ENCODE measurements around the gene ACSS1.

The ACSS1 gene

DNA sequence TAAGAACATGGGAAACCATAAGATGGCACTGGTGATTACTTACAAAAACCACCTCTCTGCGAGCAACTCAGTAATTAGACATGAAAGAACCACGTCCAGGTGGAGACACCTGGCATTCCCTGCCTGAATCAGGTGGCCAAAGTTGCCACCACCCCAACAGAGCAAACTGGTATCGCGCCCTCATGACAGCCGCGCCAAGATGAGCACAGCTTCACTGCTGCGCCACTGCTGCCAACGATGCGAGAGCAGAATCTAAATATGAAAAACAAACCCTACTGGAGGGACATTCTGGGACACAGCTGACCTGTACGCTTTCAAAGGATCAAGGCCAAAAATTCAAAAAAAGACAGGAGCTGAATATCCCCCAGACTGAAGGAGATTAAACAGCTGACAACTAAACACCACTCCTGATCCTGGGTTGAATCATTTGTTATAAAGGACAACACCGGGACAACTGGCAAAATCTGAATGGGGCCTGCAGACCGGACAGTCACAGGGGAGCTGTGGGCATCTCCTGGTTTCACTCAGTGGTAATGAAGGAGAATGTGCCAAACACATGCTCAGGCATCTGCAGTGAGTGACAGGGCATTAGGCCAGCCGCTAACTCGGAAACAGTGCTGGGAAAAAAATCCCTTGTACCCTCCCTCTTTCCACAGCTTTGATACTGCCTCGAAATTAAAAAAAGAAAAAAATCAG lies 91.5 kb downstream of the ACSS1 start:
- no peak overlapping the region for H3K4me3 ChIP-seq (ENCODE audit: low read depth, low read length)
- no peak for DNase-seq (ENCODE audit: low read depth)

DNA sequence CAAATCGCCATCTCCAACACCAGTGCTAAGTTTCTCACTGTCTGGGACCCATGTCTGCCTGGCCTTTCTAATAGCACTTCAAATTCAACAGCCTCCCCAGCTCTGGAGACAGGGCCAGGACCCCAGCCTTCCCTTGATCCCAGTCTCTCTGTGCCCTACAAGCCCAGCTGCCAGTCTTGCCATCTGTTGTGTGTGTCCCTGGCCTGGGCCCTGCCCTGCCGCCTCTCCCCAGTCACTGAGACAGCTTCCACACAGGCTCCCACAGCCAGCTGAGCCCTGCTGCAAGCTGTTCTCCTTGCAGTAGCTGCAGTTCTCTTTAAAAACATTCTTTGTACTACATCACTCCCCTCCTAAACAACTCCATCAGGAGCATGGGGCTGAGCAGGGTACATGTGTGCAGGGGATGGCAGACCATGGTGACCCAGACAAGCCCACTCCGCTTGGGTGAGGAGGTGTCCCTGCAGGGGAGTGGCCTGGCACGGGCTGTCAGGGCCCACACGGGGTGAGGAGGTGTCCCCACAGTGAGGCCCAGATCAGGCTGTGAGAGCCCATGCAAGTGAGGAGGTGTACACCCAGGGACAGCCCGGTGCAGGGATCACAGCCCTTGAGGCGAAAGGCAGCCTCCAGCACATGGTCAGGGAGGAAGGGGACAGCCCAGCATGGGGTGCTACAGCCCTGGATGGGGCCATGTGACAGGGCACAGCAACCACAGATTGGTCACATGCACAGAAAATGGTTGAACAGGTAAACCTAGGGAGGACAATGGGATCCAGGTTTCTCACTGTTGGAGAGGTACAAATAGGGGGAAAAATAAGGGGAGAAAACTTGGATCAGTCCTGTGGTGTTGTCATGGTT lies 92.6 kb downstream of the ACSS1 start:
- no peak for DNase-seq (ENCODE audit: low read depth)
- H3K4me3 ChIP-seq (ENCODE audit: low read depth, low read length) = no peak overlapping the region

DNA sequence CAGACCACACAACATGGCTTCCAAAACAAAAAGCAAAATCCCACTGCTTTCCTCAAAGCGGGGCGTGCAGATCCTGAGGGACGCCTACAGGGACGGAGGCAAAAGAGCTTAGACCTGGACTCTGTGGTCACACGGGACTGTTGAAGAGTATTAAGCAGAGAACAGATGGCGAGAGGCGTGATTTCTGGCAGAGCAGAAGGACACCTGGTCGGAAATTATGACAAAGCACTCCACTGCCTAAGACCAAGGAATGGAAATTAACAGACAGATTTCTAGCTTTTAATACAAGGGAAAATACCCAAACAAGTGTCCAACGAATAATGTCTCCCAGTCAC lies 93.5 kb downstream of the ACSS1 start:
- DNase-seq (ENCODE audit: low read depth) = no peak
- H3K4me3 ChIP-seq (ENCODE audit: low read depth, low read length) = no peak overlapping the region

DNA sequence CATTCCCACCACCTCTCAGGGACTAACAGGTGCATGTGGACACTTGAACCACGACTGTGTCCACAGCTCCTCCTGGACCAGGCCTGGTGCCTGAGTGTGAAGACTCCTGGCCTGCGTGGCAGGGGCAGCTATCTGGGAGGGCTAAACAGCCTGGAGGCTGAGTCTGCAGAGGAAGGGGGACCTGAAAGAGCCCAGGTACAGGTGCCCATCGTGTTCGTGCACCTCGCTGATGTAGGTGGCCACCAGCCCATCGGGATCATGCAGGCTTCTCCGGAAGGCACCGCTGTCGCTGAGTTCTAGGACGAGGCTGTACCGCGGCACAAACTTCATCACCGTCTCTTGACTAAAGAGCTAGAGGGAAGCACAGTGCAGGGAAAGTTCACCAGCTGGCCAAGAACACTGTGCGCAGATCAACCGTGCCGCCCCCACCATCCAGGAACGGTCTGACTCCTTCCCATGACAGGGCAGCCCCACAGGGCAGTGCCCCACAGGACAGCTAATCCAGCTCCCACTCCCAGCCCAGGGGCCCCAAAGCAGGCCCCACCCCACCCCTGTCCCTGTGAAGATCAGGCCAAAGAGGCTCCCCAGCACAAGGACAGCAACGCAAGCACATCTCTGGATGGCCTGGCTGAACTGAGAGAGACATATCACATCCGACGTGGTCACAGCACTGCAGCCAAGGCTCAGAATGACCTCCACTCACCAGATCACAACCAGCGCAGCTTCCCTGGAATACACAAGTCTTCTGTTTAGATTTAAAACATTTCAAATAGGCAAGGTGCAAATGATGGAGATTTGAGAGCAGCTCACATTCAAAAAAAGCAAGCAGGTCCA lies 94.0 kb downstream of the ACSS1 start:
- no peak overlapping the region for H3K4me3 ChIP-seq (ENCODE audit: low read depth, low read length)
- no peak for DNase-seq (ENCODE audit: low read depth)

DNA sequence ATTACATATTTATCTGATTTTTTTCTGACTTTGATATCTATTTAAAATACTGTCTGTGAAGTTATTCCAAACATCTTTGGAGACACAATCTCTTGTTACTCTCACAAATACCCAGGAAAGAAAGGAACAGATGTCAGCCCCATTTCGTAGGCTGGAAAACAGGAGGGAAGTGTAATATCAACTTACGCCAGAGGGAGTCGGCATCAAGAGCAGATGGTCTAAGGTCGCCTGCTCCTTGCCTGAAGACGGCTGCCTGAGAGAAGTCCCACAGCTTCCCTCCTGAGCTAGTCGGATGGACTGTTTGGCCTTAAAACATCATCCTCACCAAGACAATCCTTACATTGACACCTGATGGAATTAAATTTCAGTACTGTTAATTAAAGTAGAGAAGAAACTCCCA lies 95.4 kb downstream of the ACSS1 start:
- H3K4me3 ChIP-seq (ENCODE audit: low read depth, low read length) = no peak overlapping the region
- DNase-seq (ENCODE audit: low read depth) = no peak

DNA sequence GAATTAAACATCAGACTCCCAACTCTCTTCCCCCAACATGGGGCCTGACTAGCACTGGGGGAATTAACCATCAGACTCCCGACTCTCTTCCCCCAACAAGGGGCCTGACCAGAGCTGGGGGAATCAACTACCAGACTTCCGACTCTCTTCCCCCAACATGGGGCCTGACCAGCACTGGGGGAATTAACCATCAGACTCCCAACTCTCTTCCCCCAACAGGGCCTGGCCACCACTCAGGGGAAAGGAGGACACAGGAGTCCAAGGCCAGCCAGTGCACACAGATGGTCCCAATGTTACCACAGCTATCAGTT lies 95.8 kb downstream of the ACSS1 start:
- no peak overlapping the region for H3K4me3 ChIP-seq (ENCODE audit: low read depth, low read length)
- DNase-seq (ENCODE audit: low read depth) = no peak

DNA sequence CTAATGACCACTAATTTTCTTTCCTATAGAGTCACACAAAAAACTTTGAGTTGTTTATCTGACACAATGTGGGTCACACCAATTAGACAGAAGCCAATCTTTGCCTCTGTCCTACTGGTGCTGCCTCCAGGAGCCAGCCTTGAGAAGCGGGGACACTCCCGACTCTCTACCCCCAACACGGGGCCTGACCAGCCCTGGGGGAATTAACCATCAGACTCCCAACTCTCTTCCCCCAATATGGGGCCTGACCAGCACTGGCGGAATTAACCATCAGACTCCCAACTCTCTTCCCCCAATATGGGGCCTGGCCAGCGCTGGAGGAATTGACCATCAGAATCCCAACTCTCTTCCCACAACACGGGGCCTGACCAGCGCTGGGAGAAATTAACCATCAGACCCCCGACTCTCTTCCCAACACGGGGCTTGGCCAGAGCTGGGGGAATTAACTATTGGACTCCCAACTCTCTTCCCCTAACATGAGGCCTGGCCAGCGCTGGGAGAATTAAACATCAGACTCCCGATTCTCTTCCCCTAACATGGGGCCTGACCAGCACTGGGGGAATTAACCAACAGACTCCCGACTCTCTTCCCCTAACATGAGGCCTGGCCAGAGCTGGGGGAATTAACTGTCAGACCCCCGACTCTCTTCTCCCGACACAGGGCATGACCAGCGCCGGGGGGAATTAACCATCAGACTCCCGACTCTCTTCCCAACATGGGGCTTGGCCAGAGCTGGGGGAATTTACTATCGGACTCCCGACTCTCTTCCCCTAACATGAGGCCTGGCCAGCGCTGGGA lies 96.4 kb downstream of the ACSS1 start:
- no peak for DNase-seq (ENCODE audit: low read depth)

DNA sequence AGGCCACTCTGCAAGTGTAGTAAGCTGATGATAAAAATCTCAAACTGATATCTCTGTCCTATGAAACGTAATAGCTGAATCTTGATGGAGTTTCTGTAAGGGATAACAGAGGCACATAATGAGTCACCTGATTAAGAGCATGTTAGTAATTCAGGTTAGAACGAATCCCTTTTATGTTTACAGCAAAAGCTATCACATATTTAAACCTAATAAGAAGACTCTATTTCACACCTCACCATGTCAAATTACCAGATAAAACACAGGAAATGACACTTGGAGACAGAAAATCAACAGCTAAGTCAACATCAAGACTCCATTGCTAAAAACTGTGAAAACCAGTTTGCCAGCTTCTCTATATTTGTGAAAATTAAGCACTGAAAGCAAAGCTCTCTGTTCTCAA lies 97.1 kb downstream of the ACSS1 start:
- DNase-seq (ENCODE audit: low read depth) = no peak
- no peak overlapping the region for H3K4me3 ChIP-seq (ENCODE audit: low read depth, low read length)

More for the DNA sequence above, 96.4 kb downstream of the ACSS1 start:
- no peak overlapping the region for H3K4me3 ChIP-seq (ENCODE audit: low read depth, low read length)

DNA sequence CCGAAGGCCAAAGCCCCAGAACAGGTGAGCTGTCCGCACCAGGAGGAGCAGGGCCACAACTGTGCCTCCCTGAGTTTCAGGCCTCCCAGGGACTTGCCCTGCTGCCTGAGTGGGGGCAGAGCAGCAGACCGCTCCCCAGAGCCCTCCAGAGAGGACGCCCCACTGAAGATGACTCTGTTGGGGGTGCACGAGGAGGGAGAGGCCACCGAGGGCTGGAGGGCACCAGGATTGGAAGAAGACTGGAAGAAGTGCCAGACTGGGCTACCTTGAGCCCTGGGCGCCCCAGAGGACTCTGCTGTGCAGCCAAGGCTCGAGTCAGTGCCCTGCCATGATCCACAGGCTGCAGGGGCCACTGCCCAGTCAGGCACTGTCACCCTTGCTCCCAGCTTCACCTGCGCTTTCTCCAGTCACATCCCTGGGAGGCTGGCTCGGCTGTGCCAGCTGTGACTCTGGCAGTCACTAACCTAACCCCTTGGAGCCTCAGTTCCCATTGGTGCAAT lies 97.6 kb downstream of the ACSS1 start:
- no peak for DNase-seq (ENCODE audit: low read depth)
- no peak overlapping the region for H3K4me3 ChIP-seq (ENCODE audit: low read depth, low read length)

DNA sequence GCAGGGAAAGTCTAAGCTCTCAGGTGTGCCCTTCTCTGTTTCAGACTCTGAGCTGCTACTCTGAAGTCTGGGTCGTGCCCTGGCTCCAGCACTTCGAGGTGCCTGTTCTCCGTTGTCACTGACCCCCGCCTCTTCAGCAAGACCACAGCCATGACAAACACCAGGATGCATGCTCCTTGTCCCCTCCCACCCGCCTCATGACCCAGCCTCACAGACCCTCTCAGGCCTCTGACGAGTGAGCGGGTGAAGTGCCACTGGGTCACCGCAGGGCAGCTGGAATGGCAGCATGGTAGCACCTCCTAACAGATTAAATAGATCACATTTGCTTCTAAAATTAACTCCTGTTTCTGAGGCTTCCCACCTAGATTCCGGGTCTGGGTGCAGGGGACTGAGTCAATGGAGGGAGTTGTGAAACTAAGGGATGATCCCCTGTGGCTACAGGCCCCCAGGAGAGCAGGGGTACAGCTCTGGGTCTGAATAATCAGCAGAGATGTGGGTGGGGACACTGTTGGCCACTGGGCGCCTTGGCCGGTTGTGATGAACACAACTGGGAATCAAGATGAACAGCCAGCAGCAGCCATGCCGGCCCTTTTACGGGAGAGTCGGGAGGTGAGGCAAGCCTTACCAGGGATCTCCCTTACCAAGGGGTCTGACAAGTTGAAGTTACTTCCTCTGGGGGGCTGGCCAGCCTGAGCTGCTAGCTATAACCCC lies 98.2 kb downstream of the ACSS1 start:
- no peak for DNase-seq (ENCODE audit: low read depth)
- H3K4me3 ChIP-seq (ENCODE audit: low read depth, low read length) = no peak overlapping the region

DNA sequence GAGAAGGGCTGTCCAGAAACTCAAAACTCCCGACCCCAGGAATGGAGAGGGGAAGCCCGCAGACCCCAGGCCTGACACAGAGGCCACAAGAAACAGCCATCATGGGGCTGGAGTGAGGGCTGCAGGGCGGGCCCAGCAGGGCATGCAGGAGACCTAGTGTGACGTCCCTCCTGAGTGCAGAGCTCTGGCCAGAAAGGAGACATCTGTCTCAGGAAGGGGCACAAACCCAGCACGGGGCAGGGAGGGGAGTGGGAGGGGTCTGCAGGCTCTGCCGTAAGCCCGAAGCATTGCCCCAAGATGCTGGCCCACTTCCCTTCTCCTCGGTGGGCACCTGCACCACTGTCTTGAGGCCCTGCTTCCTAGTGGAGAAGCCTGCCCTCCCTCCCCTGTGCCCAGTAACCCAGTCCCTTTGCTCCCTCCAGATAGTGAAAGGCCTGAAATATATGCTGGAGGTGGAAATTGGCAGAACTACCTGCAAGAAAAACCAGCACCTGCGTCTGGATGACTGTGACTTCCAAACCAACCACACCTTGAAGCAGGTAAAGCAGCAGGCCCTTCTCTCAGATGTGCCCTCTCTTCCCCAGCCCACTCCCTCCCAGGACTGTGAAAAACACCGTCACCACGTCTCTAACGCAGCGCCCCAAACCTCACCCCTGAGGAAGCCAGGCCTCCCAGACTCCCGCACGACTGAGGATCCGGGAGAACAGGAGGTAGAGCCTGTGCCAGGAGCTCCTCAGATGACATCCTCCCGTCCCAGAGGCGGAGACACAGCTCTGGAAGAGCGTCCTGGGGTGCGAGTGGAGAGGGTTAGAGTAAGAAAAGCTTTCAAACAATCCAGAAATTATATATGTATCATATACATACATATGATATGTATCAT lies 99.2 kb downstream of the ACSS1 start:
- no peak for DNase-seq (ENCODE audit: low read depth)
- H3K4me3 ChIP-seq (ENCODE audit: low read depth, low read length) = no peak overlapping the region

DNA sequence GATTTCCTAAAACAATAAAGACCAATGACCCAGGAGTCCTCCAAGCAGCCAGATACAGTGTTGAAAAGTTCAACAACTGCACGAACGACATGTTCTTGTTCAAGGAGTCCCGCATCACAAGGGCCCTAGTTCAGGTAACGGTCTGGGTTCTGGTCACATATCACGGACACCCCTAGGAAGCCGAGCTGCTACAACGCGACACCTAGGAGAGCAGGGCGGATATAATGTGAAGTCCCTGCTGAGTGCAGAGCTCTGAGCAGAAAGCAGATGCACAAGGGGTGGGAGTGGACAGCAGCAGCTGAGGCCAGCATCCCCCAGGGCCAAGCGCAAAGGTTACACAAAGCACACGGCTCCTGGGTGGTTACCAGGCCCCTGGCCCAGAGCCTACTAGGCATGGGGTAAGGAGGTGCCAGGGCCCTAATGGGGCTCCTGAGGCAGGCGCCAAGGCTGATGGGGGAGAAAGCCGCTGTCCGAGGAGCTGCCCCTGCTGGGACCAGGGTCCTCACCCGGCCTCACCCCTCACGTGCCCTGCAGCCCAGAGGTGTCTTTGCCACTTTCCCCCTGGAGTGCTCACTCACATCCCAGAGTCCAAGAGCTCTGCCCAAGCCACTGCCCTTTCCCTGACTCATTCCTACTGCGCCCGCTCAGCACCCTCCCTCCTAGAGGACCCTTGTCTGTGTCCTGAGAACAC lies 100.5 kb downstream of the ACSS1 start:
- no peak overlapping the region for H3K4me3 ChIP-seq (ENCODE audit: low read depth, low read length)
- DNase-seq (ENCODE audit: low read depth) = no peak
